ENCODE measurements around the gene MAGT1.
"Not testable (repeated sequence)": the region's sequence is repeated elsewhere in the genome, so short reads cannot be mapped to it uniquely, and the experiment has no call there.

Gene MAGT1

GRCh38 chrX:77910108-77910840, 15.0 kb upstream of the MAGT1 start, which contains the start of gene ATP7A:
TSS of gene ATP7A (plus strand) at chrX:77910693. CDS start at chrX:77971642, 60,949 bp downstream.
- Histone ChIP-seq H3K4me1 (peaks cover 11% of the 10 kb centered on the region), H3K9me3 (no peaks in the 10 kb centered on the region), H3K36me3 (replicated peaks) (peaks cover 4% of the 10 kb centered on the region), H3K4me3 (peak within 1 kb of the TSS; percentile 49), H3K27me3 (ENCODE audit: low read depth) (no peaks in the 10 kb centered on the region)
- in situ Hi-C loops (cut with MboI; ENCODE audit: low sequenced_read_pairs) = loop anchor here (10.0 kb wide), 1 partner anchor 115 kb away; no protein-coding TSS in a partner anchor
- DNase-seq (ENCODE audit: low spot score in 2 of 2) = peak; percentile 94 to 98

DNA sequence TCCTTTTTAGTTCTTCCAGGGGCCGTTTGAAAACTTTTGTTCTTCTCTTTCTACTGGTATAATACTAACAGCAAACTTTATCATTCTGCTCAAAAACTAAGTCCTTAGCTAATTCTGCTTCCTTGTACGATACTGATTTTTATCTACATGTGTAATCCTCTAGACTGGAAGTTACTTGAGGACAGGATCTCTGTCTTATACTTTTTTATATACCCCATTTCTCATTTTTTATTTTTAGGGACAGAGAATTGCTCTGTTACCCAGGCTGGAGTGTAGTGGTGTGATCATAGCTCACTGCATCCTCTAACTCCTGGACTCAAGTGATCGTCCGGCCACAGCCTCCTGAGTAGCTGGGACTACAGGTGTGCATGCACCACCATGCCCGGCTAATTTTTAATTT, 6.3 kb upstream of the MAGT1 start:
- peak overlapping the region; percentile 54; the same call in 1 of the 2 replicates for H3K4me3 ChIP-seq
- no peaks in the 10 kb centered on the region for H3K27me3 ChIP-seq (ENCODE audit: low read depth)
- H3K36me3 ChIP-seq (replicated peaks) = peaks cover 39% of the 10 kb centered on the region
- in situ Hi-C loops (cut with MboI; ENCODE audit: low sequenced_read_pairs) = loop anchor here (10.0 kb wide), 1 partner anchor 203 kb away; the partner anchor contains the start of gene PGK1
- H3K9me3 ChIP-seq = no peaks in the 10 kb centered on the region
- peaks cover 4% of the 10 kb centered on the region for H3K4me1 ChIP-seq
- no peak for DNase-seq (ENCODE audit: low spot score in 2 of 2)

- H3K4me3 ChIP-seq = peak overlapping the region; percentile 54
- peaks cover 4% of the 10 kb centered on the region for H3K4me1 ChIP-seq
- in situ Hi-C loops (cut with MboI; ENCODE audit: low sequenced_read_pairs) = loop anchor here (10.0 kb wide), 1 partner anchor 204 kb away; the partner anchor contains the start of gene PGK1
- DNase-seq (ENCODE audit: low spot score in 2 of 2) = no peak
- H3K27me3 ChIP-seq (ENCODE audit: low read depth) = no peaks in the 10 kb centered on the region
- H3K9me3 ChIP-seq = no peaks in the 10 kb centered on the region
- peaks cover 35% of the 10 kb centered on the region for H3K36me3 ChIP-seq (replicated peaks)
These were observed 5.5 kb upstream of the MAGT1 start for GRCh38 chrX:77900688-77901087.

DNA sequence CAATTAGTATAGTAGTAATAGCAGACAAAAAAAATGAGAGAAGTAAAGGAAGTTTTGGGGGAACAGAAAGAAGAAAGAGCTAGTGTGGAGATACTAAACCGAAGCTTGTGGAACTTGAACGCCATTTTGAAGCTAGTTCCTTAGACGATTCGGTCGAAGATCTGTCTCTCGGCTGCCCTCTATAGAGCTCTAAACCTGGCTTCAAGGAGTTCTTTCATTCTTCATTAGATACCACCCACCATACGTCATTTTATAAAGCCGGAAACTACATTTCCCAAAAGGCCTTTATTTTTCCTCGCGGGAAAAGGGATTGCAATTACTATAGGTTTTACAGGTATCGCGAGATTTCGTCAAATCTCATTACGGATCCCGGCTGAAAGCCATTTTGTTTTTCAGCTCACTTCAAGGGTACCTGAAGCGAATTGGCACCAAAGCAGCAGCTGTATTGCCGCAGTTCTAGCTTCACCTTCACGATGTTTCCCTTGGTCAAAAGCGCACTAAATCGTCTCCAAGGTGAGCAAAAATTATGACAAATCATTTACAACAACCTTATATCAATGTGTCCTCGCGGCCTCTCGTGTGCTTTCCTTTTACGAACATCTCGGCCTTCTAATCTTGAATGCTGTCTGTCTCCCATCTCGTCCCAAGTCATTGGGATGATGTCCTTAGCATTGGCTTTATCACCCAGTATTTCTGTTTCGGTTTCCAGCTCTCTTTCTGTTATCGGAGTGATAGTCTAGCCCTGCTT, 4.0 kb upstream of the MAGT1 start, which contains the start of gene COX7B:
Gene COX7B, plus strand, starts transcription at position 388 of the 748 bp plus-strand sequence. Its CDS starts 86 bp downstream, at position 474.
- H3K4me1 ChIP-seq = peaks cover 4% of the 10 kb centered on the region
- peaks cover 27% of the 10 kb centered on the region for H3K36me3 ChIP-seq (replicated peaks)
- H3K9me3 ChIP-seq = no peaks in the 10 kb centered on the region
- DNase-seq (ENCODE audit: low spot score in 2 of 2) = peak; percentile 87 to 99
- H3K27me3 ChIP-seq (ENCODE audit: low read depth) = no peaks in the 10 kb centered on the region
- in situ Hi-C loops (cut with MboI; ENCODE audit: low sequenced_read_pairs) = no loop called here
- peak within 1 kb of the TSS; percentile 54 for H3K4me3 ChIP-seq

- Histone ChIP-seq H3K36me3 (replicated peaks) (0 out of 2 replicates have a peak, but pooled peaks cover 5% of the 10 kb centered on the region), H3K9me3 (no peaks in the 10 kb centered on the region), H3K27me3 (ENCODE audit: low read depth) (no peaks in the 10 kb centered on the region), H3K4me3 (peak overlapping the region; percentile 78), H3K4me1 (peaks cover 6% of the 10 kb centered on the region)
- DNase-seq (ENCODE audit: low spot score in 2 of 2) = no peak
- in situ Hi-C loops (cut with MboI; ENCODE audit: low sequenced_read_pairs) = no loop called here
These were observed 1.5 kb downstream of the MAGT1 start for GRCh38 chrX:77893713-77894112.

- H3K4me3 ChIP-seq = no peak overlapping the region; the same call in 1 of the 2 replicates
- H3K4me1 ChIP-seq = peaks cover 6% of the 10 kb centered on the region
- H3K27me3 ChIP-seq (ENCODE audit: low read depth) = no peaks in the 10 kb centered on the region
- DNase-seq (ENCODE audit: low spot score in 2 of 2) = no peak
- no peaks in the 10 kb centered on the region for H3K9me3 ChIP-seq
- 0 out of 2 replicates have a peak, but pooled peaks cover 5% of the 10 kb centered on the region for H3K36me3 ChIP-seq (replicated peaks)
- in situ Hi-C loops (cut with MboI; ENCODE audit: low sequenced_read_pairs) = no loop called here
These were observed 2.3 kb downstream of the MAGT1 start for GRCh38 chrX:77892887-77893286.

- H3K9me3 ChIP-seq; in situ Hi-C loops (cut with MboI; ENCODE audit: low sequenced_read_pairs); DNase-seq (ENCODE audit: low spot score in 2 of 2); H3K4me1 ChIP-seq; H3K4me3 ChIP-seq; H3K27me3 ChIP-seq (ENCODE audit: low read depth): not testable (repeated sequence)
- peaks cover 11% of the 10 kb centered on the region for H3K36me3 ChIP-seq (replicated peaks)
These were observed 13.8 kb downstream of the MAGT1 start for GRCh38 chrX:77881418-77881817.

DNA sequence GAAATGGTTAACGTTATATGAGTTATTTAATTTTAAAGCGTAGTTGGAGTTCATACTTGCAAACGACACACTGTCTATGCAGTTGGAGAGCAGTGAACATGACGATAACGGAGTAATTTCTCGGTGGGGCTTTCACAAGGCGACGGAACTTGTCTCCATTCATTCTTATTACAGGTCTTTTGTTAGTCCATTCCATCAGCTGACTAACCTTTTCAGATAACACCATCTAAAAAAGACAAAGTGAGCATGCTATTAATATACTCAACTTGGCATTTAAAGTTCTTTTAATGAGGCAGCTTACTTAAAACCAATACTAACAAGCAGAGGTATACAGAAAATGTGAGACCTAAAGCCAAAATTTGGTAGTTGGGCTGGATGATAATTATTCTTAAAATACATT, 19.9 kb downstream of the MAGT1 start:
- H3K4me1 ChIP-seq = no peaks in the 10 kb centered on the region
- H3K27me3 ChIP-seq (ENCODE audit: low read depth) = no peaks in the 10 kb centered on the region
- no peaks in the 10 kb centered on the region for H3K9me3 ChIP-seq
- no peak for DNase-seq (ENCODE audit: low spot score in 2 of 2)
- H3K4me3 ChIP-seq = no peak overlapping the region
- H3K36me3 ChIP-seq (replicated peaks) = peaks cover 30% of the 10 kb centered on the region
- in situ Hi-C loops (cut with MboI; ENCODE audit: low sequenced_read_pairs) = no loop called here

DNA sequence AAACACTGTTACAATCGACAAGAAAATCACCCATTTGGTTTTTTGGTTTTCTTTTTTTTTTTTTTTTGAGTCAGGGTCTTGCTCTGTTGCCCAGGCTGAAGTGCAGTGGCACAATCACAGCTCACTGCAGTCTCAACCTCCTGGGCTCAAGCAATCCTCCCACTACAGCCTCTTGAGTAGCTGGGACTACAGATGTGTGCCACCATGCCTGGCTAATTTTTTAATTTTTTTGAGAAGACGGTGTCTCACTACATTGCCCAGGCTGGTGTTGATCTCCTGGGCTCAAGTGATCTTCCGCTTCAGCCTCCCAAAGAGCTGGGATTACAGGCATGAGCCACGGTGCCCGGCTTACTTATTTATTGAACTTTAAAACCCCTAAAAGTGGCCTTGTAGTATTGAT, 63.7 kb downstream of the MAGT1 start:
- H3K9me3 ChIP-seq; H3K4me3 ChIP-seq; DNase-seq (ENCODE audit: low spot score in 2 of 2); H3K4me1 ChIP-seq; H3K27me3 ChIP-seq (ENCODE audit: low read depth); in situ Hi-C loops (cut with MboI; ENCODE audit: low sequenced_read_pairs): not testable (repeated sequence)
- H3K36me3 ChIP-seq (replicated peaks) = peaks cover 11% of the 10 kb centered on the region

DNA sequence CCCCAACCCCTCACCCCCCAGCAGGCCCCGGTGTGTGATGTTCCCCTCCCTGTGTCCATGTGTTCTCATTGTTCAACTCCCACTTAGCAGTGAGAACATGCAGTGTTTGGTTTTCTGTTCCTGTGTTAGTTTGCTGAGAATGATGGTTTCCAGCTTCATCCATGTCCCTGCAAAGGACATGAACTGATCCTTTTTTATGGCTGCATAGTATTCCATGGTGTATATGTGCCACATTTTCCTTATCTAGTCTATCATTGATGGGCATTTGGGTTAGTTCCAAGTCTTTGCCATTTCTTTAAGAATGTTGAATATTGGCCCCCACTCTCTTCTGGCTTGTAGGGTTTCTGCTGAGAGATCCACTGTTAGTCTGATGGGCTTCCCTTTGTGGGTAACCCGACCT, 73.2 kb downstream of the MAGT1 start:
- H3K4me3 ChIP-seq; DNase-seq (ENCODE audit: low spot score in 2 of 2); in situ Hi-C loops (cut with MboI; ENCODE audit: low sequenced_read_pairs); H3K9me3 ChIP-seq; H3K4me1 ChIP-seq; H3K27me3 ChIP-seq (ENCODE audit: low read depth): not testable (repeated sequence)
- peaks cover 14% of the 10 kb centered on the region for H3K36me3 ChIP-seq (replicated peaks)

- H3K4me1 ChIP-seq = no peaks in the 10 kb centered on the region
- H3K4me3 ChIP-seq = no peak overlapping the region
- H3K9me3 ChIP-seq = no peaks in the 10 kb centered on the region
- H3K27me3 ChIP-seq (ENCODE audit: low read depth) = no peaks in the 10 kb centered on the region
- no peak for DNase-seq (ENCODE audit: low spot score in 2 of 2)
- no peaks in the 10 kb centered on the region; the same call in 1 of the 2 replicates for H3K36me3 ChIP-seq (replicated peaks)
- in situ Hi-C loops (cut with MboI; ENCODE audit: low sequenced_read_pairs) = no loop called here
These were observed 75.0 kb downstream of the MAGT1 start for GRCh38 chrX:77820091-77820727.

DNA sequence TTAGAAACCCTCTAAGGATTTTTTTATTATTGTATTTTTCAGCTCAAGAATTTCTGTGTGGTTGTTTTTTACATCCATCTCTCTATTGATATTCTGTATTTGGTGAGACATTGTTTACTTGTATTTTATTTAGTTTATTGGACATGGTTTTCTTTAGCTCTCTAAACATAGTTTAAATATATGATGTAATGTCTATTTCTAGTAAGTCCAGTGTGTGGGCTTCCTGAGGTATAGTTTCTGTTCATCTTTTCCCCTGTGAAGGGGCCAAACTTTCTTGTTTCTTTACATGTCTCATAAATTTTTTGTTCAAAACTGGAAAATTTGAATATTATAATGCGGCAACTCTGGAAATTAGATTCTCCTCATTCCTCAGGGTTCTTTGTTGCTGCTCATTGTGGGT, 81.0 kb downstream of the MAGT1 start:
- H3K4me1 ChIP-seq = no peaks in the 10 kb centered on the region
- no peak for DNase-seq (ENCODE audit: low spot score in 2 of 2)
- H3K36me3 ChIP-seq (replicated peaks) = no peaks in the 10 kb centered on the region
- H3K27me3 ChIP-seq (ENCODE audit: low read depth) = no peaks in the 10 kb centered on the region
- H3K4me3 ChIP-seq = no peak overlapping the region
- H3K9me3 ChIP-seq = no peaks in the 10 kb centered on the region
- in situ Hi-C loops (cut with MboI; ENCODE audit: low sequenced_read_pairs) = no loop called here

DNA sequence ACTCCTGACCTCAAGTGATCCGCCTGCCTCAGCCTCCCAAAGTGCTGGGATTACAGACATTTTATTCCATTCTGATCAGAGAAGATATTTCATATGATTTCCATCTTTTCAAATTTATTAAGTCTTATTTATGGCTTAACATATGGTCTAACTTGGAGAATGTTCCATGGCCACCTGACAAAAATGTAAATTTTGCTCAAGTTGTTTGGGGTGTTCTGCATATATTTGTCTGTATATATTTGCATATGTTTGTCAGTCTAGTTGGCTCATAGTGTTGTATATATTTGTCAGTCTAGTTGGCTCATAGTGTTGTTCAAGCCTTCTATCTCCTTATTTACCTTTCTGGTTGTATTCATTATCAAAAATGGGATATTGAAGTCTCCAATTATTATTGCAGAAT, 93.0 kb downstream of the MAGT1 start:
- Histone ChIP-seq H3K9me3 (no peaks in the 10 kb centered on the region), H3K36me3 (replicated peaks) (no peaks in the 10 kb centered on the region), H3K4me1 (no peaks in the 10 kb centered on the region), H3K27me3 (ENCODE audit: low read depth) (no peaks in the 10 kb centered on the region), H3K4me3 (no peak overlapping the region)
- no peak for DNase-seq (ENCODE audit: low spot score in 2 of 2)
- in situ Hi-C loops (cut with MboI; ENCODE audit: low sequenced_read_pairs) = no loop called here
